DMS53 (cell line): ENCODE data around the gene GPRC6A.

Source experiments
- DNase-seq: peaks from one replicate; lab custom pipeline; 2025; lab: John Stamatoyannopoulos, UW

GPRC6A gene

DNA sequence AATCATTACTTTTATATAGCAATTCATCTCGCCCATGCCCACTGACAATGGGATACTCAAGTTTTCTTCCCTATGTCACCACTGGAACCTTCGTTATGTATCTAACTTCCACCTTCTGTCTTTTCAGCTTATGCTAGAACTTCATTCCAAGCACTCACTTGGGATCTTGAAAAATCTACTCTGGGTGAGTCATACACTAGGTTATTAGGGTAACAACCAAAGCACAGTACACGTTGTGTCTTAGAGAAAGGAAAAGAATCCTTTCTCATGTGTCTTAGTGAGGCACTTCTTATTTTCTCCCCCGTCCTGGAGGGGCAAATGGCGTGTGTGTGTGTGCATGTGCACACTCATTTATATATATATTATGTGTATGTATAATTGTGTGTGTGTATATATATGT is 45.0 kb downstream of the GPRC6A start:
- DNase-seq: no peak

DNA sequence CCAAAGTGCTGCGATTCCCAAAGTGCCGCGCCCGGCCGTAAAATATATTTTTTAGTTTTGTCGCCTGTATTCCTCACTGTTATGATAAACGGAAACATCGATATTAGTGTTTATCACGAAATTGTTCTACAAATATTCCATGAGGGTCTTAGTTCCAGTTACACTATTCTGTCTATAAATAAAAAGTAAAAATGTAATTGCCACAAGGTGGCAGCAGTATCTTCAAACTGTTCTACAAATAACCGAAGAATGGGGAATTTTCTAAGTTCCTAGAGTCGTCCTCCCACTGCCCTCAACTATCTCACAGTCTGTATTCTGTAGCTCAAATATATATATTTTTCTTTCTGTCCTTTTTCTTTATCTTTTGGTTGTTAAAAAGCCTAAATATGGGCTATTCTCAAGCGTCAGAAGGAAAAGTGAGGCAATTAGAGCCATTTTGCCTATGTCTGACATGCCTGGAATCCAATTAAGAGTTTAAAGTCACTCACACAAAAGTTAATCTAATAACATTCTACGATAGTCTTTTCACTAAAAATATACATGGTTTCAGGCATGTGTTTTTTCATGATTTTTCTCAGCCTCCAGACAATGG is 49.2 kb downstream of the GPRC6A start:
- peak; percentile 68 for DNase-seq

DNA sequence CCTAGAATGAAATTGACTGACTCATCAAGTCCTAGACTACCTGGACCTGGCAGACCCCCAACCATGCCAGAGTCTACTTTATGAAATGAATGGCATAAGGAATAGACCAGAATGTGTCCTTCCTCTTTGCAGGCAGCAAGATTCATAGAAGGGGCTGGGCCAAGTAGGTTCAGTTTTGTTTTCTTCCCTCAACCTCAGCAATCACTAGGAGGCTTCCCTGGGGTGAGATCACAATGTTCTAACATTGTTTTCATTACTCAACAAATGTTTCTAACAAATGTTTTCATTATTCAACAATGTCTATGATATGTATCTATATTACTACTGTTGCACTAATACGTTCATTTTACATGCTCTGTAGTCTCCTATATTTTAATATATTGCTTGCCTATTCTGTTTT is 55.0 kb downstream of the GPRC6A start:
- DNase-seq: no peak

DNA sequence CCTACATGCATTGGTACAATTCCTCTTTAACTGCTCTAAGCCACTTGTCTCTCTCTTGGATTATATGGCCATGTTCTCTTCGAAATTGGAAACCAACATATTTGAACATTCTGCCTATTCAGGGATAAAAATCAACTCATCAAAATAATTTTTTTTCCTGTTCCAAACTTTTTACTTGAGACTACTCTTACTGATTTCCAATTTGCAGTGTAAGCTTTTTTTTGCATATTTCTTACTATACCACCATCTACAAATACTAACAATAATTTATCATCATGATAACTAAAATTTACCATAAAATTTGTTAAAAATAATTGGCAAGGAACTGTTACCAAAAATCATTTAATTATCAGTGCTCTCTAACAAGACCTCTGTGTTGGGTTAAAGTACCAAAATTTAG is 56.4 kb downstream of the GPRC6A start:
- DNase-seq: no peak

DNA sequence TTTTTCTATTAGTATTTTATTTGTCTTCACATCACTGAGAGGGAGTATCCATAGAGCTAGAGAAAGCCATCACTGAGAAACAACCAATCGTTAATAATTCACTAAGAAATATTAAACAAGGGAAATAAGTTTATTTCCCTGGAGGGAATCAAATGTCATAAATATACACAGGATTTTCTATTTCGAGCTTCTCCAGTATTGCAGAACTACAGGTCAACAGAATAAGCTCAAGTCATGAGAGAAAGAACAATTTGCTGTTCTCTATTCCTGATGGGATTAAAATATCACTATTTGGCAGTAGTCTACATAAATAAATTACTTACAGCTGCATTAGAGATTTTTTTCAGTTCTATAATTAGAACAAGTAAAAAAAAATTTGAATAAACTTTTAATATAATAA is 61.2 kb downstream of the GPRC6A start:
- DNase-seq: no peak

DNA sequence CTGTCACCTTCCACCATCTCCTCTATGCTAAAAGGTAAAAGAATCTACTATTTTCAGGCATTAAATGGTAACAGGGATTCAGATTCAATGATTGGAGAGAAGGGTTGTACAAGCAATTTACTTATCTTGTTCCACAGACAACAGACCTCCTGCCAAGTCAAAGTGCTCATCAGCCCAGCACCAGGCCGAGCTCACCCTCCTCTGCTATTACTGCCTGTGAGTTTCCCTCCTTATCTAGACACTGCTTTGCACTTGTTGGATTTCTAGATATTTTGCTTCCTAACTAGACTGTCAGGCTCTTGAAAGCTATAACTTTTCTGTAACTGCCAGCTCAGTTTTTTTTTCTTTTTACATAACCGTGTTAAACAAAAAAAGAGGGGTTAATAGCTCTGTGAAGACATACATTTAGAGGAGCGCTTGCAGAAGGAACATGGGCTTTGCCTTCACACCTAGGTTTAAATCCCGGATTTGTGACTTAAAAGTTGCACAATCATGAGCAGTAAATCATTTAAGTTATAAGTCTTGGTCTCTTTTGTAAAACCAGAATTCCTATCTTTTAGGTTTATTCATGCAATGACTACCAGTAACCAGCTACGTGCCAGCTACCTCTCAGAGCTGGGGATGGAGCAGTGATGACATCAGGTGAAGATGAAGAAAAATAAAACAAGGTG is 62.2 kb downstream of the GPRC6A start:
- no peak for DNase-seq

DNA sequence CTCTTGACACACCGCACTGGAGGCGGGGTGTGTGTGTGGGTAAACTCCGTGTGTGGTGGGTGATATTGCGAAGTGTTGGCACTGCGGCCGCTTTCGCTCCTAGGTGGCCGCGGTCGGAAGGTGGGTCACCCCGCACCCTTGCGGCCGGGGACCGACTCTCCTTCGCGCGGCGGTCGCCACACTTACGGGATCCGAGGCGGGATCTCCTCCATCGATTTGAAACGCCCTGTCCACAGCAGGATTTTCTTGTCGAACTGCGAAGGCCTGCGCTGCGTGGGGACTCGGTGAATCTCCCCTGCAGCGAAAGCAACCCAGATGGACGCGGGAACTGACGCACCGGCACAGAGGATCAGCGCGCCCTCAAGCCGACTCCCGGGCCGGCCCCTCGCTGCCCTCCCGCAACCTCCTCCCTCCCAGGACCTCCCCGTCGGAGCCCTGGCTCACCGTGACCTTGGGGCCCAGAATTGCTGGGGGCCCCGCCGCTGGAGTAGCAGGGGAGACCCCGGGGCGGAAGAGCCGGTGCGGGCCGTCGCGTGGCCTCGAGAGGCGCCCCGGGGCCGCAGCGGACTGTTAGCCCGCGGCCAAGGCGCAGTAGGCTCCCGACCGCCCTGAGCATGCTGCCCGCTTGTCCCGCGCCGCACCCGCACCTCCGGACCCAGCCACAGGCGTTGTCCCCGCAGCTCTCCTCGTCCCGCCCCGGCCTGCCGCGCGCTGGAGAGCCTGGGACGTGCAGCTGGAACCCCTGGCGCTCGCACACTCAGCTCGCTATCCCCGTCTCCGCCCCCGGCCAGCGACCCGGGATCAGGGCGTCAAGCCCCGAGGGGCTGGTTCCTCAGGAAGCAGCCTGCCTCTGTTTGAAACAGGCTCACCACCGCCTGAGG is 63.7 kb downstream of the GPRC6A start, which contains the start of gene FAM162B:
Gene FAM162B, minus strand, starts transcription at position 759 of the 881 bp plus-strand sequence. Its CDS starts 143 bp downstream, at position 616.
- DNase-seq: peak; percentile 49

DNA sequence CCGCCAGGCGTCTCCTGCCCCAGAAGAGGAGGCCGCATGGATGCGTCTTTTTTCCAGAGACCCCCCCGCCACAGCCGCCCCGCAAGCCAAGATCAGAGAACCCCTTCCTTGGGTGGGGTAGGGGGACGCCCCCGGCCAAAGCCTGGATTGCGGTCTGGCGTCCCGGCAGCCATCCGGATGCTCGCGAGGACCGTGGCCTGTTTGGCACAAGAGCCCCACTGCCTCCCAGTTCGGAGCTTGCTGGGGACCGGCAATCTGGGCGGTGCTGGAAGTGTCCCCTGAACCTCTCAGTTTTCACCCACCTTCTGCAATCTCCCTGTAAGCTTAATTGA is 64.3 kb downstream of the GPRC6A start:
- DNase-seq: no peak

DNA sequence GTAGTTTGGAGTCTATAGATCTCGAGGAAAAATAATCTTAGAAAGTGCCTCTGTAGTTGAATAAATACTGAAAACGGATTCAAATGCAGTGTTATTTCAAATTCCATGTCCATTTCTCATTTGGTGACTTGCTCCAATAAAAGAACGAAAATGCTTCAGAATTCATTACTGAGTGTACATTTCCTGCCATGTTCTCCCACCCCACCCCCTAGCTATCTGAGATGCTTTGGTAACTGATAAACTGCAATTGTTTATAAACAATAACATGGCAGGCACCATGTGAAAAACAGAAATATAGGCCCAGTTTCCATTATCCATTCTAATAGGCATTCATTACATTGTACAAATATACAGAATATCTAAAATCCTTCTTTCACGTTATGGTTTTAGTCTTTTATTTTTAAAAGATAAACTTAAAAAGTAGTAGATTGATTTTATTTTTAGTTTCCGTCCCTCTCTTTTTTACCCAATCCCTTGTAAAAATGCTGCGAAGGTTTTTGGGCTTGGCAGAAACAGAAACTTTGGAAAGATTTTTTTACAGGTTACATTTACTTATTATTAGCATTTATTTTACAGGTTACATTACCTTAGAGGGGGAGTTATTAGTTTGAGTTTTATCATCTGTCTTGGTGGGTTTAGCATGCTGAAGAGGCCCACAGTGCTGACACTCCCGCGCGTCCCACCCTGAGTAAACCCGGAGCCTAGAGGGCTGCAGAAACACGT is 64.8 kb downstream of the GPRC6A start:
- DNase-seq: no peak

DNA sequence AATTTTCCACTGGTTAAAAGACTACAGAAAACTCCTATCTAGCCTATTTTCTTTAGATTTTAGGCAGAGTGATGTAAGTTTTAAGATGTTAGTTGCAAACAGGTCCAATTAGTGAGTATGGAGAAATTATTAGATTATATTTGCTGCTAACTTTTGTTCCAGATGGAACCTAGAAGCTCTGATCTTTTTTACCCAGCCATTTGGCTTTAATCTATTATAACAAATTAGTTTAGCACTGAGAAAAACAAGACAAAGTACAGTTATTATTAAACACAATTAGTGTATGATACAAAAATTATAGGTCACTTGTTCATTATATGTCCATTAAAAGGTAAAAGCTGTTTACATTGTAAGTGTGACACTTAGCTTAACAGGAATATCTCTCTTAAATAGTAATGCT is 65.8 kb downstream of the GPRC6A start:
- DNase-seq: no peak

DNA sequence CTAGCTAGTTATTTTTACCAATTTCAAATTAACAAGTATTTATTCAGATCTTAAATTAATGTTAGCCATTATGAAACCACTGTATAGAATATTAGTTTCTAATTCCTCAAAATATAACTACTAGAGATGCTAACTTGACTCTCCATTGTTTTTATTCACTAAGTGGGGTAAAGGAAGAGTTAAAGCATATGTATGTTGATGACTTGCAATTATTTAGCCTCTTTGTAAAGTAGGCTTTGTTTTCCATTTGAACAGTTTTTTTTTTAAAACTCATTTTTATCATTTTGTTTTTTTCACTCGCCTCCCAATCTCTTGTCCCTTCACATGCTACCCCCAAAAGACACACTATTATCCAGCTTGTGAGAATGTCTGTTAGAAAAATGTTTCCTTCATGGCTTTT is 66.6 kb downstream of the GPRC6A start:
- no peak for DNase-seq

DNA sequence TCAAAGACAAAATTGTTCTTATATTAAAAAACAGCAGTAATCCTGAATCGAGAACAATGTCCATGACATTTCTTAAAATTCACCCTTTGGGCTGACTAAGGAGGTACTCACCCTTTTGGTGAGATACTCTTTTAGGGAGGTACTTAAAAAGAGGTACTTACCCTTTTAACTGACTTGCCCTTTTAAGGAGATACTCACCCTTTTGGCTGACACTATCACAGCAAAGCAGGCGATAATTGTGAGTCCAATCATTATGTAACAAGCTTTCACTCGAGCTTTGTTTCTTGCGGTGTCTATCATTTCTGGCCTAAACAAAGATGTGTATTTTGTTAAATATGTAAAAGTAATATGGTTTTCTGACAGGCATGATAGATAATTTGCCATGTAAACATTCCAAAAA is 67.1 kb downstream of the GPRC6A start:
- no peak for DNase-seq

DNA sequence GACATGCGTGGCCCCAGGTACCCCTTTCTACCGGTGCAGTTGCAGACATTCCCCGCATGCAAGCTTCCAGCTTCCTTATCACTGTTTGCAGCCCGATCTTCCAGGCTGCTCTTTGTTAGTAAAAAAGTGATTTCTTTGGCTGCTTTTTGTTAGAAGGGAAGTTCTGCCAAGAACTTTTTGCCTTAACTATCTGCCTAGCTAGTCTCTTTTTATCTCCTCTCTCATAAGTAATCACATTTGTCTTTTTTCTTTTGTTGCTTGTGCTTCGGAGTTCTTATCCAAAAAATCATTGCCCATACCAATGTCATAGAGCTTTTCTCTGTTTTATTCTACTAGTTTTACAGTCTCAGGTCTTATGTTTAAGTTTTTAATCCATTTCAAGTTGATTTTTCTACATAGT is 83.7 kb downstream of the GPRC6A start:
- no peak for DNase-seq
